HUES48 (cell line): ENCODE data around the gene NFE2L3.
"Not testable (repeated sequence)": the region's sequence is repeated elsewhere in the genome, so short reads cannot be mapped to it uniquely, and the experiment has no call there.

Source experiments
- H3K27ac ChIP-seq: one replicate; pipeline ENCODE4 v1.7.0; 2013; ENCODE audit warnings: low read depth, low read length, inconsistent platforms
- H3K27me3 ChIP-seq: 2 replicates; pipeline ENCODE4 v1.6.1; 2013; ENCODE audit warnings: mild to moderate bottlenecking, low read length; ENCODE audit not compliant: control insufficient read depth, insufficient read depth
- H3K36me3 ChIP-seq: 2 replicates; pipeline ENCODE4 v1.6.1; 2013; ENCODE audit warnings: low read length; ENCODE audit not compliant: control insufficient read depth, insufficient read depth
- H3K4me1 ChIP-seq: 2 replicates; pipeline ENCODE4 v1.6.1; 2013; ENCODE audit warnings: mild to moderate bottlenecking, low read length; ENCODE audit not compliant: control insufficient read depth, insufficient read depth
- H3K4me3 ChIP-seq: 2 replicates; pipeline ENCODE4 v1.5.1; 2013; ENCODE audit warnings: mild to moderate bottlenecking, low read depth, low read length
- H3K9ac ChIP-seq: 2 replicates; pipeline ENCODE4 v1.6.1; 2013; ENCODE audit warnings: mild to moderate bottlenecking, low read depth, low read length, moderate library complexity
- H3K9me3 ChIP-seq: 2 replicates; pipeline ENCODE4 v1.6.1; 2013; ENCODE audit warnings: low read length; ENCODE audit not compliant: control insufficient read depth, insufficient read depth

NFE2L3 gene

DNA sequence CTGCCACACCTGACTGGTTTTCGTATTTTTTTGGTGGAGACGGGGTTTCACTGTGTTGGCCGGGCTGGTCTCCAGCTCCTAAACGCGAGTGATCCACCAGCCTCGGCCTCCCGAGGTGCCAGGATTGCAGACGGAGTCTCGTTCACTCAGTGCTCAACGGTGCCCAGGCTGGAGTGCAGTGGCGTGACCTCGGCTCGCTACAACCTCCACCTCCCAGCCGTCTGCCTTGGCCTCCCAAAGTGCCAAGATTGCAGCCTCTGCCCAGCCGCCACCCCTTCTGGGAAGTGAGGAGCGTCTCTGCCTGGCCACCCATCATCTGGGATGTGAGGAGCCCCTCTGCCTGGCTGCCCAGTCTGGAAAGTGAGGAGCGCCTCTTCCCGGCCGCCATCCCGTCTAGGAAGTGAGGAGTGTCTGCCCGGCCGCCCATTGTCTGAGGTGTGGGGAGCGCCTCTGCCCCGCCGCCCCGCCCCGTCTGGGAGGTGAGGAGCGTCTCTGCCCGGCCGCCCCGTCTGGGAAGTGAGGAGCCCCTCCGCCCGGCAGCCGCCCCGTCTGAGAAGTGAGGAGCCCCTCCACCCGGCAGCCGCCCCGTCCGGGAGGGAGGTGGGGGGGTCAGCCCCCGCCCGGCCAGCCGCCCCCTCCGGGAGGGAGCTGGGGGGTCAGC, 4.2 kb upstream of the NFE2L3 start:
- not testable (repeated sequence) for H3K4me1 ChIP-seq, H3K27ac ChIP-seq, H3K9me3 ChIP-seq, H3K9ac ChIP-seq, H3K4me3 ChIP-seq, H3K27me3 ChIP-seq, H3K36me3 ChIP-seq

DNA sequence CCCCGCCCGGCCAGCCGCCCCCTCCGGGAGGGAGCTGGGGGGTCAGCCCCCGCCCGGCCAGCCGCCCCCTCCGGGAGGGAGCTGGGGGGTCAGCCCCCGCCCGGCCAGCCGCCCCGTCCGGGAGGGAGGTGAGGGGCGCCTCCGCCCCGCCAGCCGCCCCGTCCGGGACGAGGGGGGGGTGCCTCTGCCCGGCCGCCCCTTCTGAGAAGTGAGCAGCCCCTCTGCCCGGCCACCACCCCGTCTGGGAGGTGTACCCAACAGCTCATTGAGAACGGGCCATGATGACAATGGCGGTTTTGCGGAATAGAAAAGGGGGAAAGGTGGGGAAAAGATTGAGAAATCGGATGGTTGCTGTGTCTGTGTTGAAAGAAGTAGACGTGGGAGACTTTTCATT, 3.7 kb upstream of the NFE2L3 start:
- H3K9ac ChIP-seq, H3K4me3 ChIP-seq, H3K27ac ChIP-seq, H3K9me3 ChIP-seq, H3K4me1 ChIP-seq, H3K36me3 ChIP-seq, H3K27me3 ChIP-seq: not testable (repeated sequence)

DNA sequence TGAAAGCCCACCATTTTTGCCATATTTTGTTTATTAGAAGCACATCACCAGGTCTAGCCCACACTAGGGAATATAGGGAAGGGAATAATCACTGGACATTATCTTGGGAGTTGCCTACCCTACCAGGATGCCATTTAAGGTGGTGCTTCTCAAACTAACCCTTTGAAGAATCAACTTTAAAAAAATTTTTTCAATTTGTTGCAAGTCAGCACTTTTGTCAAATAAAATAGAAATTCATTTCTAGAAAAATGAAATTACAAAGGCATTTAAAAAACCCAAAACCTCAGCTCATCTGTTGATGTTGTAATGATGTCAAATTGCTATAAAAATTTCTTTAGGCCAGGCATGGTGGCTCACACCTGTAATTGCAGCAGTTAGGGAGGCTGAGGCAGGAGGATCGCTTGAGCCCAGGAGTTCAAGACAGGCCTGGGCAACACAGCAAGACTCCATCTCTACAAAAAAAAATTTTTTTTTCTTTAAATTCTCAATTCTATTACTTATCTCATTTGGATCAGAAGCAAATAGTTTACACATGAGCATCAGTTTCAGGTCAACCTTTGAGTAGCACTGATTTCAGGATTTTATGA, 2.5 kb upstream of the NFE2L3 start:
- Histone ChIP-seq H3K4me1 (peaks cover 13% of the 10 kb centered on the region), H3K4me3 (no peak overlapping the region), H3K27me3 (no peaks in the 10 kb centered on the region), H3K9me3 (peaks cover 5% of the 10 kb centered on the region; the same call in 1 of the 2 replicates), H3K36me3 (no peaks in the 10 kb centered on the region), H3K27ac (no peak overlapping the region), H3K9ac (no peak overlapping the region)

DNA sequence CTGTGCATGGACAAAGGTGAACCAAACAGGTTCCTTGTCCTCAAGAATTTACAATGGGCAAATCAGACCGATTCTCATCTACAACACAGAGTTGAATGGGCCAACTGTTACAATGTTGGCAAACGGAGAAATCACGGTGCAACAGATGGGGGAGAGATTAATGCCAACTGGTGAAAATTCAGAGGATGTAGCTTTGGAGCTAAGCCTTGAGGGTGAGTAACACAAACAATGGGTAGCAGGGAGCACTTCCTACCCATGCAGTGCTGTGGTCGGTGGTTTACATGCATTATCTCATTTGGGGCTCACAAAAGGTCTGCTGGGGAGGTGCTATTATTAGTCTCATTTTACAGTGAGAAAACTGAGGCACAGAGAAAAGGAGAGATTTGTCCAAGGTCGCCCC, 902 bp upstream of the NFE2L3 start:
- Histone ChIP-seq H3K36me3 (no peaks in the 10 kb centered on the region), H3K9ac (no peak overlapping the region), H3K27ac (no peak overlapping the region), H3K4me1 (peaks cover 27% of the 10 kb centered on the region), H3K27me3 (peaks cover 6% of the 10 kb centered on the region; the same call in 1 of the 2 replicates), H3K9me3 (peaks cover 5% of the 10 kb centered on the region; the same call in 1 of the 2 replicates), H3K4me3 (no peak overlapping the region)

DNA sequence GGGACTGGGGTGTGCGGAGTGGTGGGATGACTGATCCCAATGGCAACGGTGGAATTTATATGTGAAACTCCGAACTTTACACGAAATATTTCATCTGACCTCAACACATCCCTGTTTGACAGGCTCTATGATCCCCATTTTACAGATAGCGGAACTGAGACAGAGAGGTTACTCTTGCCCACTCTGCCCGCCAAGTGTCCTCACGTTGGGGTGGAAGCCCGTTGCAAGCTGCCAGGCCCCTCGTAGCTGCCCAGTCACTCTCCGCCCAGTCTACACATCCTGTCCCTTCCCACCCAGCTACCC, 397 bp upstream of the NFE2L3 start:
- peaks cover 6% of the 10 kb centered on the region; the same call in 1 of the 2 replicates for H3K27me3 ChIP-seq
- H3K36me3 ChIP-seq, result no peaks in the 10 kb centered on the region
- peaks cover 31% of the 10 kb centered on the region for H3K4me1 ChIP-seq
- peak overlapping the region; percentile 90 for H3K4me3 ChIP-seq
- peaks cover 5% of the 10 kb centered on the region; the same call in 1 of the 2 replicates for H3K9me3 ChIP-seq
- no peak overlapping the region for H3K27ac ChIP-seq
- no peak overlapping the region for H3K9ac ChIP-seq

DNA sequence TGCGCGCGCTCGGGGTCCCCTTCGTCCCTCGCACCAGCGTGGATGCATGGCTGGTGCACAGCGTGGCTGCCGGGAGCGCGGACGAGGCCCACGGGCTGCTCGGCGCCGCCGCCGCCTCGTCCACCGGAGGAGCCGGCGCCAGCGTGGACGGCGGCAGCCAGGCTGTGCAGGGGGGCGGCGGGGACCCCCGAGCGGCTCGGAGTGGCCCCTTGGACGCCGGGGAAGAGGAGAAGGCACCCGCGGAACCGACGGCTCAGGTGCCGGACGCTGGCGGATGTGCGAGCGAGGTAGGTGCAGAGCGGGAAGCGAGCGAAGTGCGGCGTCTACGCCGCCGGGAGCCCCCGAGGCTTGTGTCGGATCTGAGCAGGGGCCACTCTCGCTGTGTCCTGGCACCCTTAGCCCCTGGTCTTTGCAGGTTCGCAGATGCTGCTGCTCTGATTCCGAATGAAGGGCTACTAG, 813 bp downstream of the NFE2L3 start:
- peak overlapping the region; percentile 90 for H3K4me3 ChIP-seq
- H3K27ac ChIP-seq, result peak overlapping the region; percentile 97
- H3K4me1 ChIP-seq, result peaks cover 31% of the 10 kb centered on the region
- peak overlapping the region; percentile 89 for H3K9ac ChIP-seq
- not testable (repeated sequence) for H3K36me3 ChIP-seq, H3K27me3 ChIP-seq, H3K9me3 ChIP-seq

DNA sequence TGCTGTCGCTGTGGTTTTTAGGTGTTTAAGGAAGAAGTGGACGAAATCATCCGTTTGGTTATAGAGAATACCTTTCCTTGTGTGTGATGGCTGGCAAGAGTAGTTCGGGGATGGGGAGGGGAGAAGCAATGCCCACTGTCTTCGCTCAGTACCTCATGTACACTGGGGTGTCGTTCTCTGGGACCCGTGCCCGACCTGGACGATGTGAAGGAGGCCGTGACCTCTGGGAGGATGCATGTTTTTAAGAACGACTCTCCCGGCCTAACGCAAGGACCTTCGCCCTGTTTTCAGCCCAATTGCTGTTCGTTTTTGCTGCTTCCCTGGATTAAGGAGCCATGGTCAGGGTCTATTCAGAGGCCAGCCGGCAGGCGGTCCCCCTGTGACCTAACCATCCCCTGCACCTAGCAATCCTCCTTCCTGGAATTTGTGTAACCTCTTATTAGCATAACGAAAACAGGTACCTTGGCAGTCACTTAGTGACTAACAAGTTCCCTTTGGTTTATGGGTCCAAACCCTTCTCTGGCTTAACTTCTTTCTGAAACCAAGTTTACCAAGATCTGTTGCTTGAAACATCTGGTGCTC, 1.3 kb downstream of the NFE2L3 start:
- peak overlapping the region; percentile 89 for H3K9ac ChIP-seq
- H3K36me3 ChIP-seq, result no peaks in the 10 kb centered on the region
- H3K27ac ChIP-seq, result peak overlapping the region; percentile 97
- peak overlapping the region; percentile 90 for H3K4me3 ChIP-seq
- H3K27me3 ChIP-seq, result peaks cover 6% of the 10 kb centered on the region; the same call in 1 of the 2 replicates
- H3K9me3 ChIP-seq, result no peaks in the 10 kb centered on the region
- H3K4me1 ChIP-seq, result peaks cover 34% of the 10 kb centered on the region

DNA sequence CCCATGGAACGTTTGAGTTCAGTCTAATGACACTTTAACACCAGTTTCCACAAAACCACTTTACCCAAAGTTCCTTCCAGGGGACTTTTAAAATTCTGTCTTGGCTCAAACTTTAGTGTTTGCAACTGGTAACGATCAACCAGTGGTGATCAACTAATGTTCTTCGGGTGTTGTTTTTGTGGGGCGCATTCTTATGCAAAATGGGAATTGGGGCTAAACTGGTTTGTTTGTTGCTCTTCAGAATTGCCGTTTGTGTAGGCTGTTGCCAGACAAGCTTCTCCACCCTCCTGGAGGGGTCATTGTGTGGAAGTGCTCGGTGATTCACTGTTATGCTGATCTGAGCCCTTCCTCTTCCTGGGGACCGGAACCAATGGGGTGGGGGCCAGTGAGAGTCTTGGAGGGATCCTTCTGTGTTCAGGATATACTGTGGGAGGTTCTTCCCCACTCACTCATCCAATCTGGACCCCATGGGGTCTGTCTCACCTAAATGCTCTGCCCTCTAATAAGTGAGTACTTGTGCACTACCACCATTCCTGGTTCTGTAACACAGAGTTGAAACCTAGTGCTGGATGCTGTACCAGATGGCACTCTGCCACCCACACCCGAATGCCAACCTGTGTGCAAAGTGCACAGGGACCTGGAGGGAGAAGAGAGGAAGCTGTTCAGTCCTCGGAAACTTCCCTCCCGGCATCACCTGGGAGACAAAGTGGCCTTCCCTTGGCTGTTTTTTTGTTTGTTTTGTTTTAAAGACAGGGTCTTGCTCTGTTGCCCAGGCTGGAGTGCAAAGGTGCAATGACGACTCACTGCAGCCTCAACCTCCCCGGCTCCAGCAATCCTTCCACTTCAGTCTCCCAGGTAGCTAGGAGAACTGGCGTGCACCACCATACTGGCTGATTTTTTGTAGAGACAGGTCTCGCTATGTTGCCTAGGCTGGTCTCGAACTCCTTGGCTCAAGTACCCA, 2.1 kb downstream of the NFE2L3 start:
- Histone ChIP-seq H3K9ac (peak overlapping the region; percentile 89), H3K36me3 (no peaks in the 10 kb centered on the region), H3K27ac (peak overlapping the region; percentile 97), H3K4me1 (peaks cover 42% of the 10 kb centered on the region), H3K9me3 (no peaks in the 10 kb centered on the region), H3K4me3 (peak overlapping the region; percentile 90), H3K27me3 (peaks cover 6% of the 10 kb centered on the region; the same call in 1 of the 2 replicates)

DNA sequence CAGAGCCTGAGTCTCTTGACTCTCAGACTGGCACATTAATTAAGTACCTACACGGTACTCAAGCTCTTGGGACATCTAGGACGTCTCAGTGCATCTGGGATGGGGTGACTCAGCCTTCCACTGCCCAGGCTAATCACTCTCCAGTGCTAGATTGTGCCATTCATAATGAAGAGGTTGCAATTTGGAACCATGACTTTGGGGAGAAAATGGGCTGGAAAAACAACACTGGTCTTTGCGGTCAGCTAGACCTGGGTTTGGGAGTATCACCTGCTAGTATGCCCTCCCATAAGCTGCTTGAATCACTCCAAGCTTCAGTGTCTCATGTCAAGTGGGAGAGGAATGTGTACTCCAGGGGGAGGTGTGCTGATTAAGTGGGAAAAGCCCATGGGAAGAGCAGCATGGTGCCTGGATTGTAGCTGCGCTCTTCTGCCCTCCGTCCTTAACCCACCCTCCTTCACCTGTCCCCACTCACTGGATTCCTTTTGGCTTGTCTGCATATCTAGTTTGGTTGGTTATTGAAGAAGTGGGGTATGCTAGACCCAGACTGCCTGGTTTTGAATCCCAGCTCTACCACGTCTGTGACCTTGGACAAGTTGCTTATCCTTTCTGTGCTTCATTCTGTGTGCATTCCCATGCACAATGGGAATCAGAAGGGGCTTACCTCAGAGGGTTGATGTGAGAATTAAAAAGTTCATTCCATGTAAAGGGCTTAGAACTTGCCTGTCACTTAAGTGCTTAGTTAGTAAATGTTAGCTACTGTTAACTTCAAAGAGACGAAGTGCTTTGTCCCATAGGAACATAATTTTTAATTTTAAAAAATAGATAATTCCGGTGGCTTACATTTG, 3.8 kb downstream of the NFE2L3 start:
- Histone ChIP-seq H3K36me3 (no peaks in the 10 kb centered on the region), H3K27ac (peak overlapping the region; percentile 63), H3K4me3 (peak overlapping the region; percentile 36), H3K9ac (no peak overlapping the region), H3K9me3 (no peaks in the 10 kb centered on the region), H3K27me3 (peaks cover 6% of the 10 kb centered on the region; the same call in 1 of the 2 replicates), H3K4me1 (peaks cover 49% of the 10 kb centered on the region)
